ENCODE data around the gene DBNDD1.
"Not testable (repeated sequence)": the region's sequence is repeated elsewhere in the genome, so short reads cannot be mapped to it uniquely, and the experiment has no call there.

The DBNDD1 gene

DNA sequence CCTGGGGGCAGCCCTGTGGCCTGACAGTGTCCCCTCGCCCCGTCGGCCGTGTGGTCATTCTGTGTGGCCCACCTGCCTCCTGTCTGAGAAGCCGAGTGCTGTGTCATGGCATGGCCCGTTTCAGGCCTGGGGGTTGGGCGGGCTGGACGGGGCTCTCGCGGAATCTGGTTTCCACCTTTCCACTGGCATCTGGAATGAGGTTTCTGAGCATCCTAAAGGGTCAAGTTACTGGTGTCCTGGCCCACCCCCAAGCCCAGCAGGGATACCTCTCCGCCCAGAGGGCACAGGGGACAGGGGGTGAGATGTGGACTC lies 7.8 kb downstream of the DBNDD1 start:
- no peak for DNase-seq (ENCODE audit: low read depth in 2 of 2)

GRCh38 chr16:90010676-90011507 lies 8.4 kb downstream of the DBNDD1 start:
- DNase-seq (ENCODE audit: low read depth in 2 of 2) = no peak

GRCh38 chr16:90009172-90009899 lies 9.9 kb downstream of the DBNDD1 start:
- DNase-seq (ENCODE audit: low read depth in 2 of 2) = no peak

GRCh38 chr16:90008708-90009145 lies 10.5 kb downstream of the DBNDD1 start:
- peak; percentile 31 to 34 for DNase-seq (ENCODE audit: low read depth in 2 of 2)

- not testable (repeated sequence) for DNase-seq (ENCODE audit: low read depth in 2 of 2)
Measured at GRCh38 chr16:90007635-90008234, 11.5 kb downstream of the DBNDD1 start.

GRCh38 chr16:90007015-90007414 lies 12.2 kb downstream of the DBNDD1 start:
- no peak for DNase-seq (ENCODE audit: low read depth in 2 of 2)

DNA sequence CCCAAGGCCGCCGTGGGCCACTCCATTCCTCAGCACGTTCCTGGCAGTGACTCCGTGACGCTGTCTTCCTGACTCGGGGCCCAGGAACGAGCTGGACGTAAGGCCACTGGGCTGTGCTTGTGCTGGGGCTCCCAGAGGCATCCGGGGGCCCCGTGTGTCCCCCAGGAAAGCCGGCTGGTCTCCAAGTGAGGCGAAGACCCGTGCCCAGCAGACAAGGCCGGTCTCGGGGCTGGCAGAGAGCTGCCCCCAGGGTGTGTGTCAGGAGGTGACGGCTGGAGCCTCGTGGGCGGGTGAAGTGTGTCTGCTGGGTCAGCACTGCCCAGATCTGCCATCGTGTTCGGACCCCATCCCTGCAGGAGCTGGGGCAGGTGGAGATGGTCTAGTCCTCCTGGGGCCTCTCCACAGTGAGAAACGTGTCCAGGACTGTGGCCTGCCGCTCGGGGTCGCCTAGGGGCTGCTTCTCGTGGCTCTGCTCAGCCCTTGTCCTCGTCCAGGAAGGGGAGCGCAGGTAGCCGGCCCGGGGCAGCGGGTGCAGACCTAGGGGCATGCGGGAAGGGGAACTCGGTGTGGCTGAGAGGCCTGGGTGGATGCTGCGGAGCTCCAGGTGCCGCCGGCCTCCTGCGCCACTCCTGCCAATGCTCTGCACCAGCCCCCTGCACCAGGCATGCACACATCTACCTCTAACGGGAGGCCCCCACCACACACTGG lies 13.1 kb downstream of the DBNDD1 start:
- DNase-seq (ENCODE audit: low read depth in 2 of 2) = no peak

DNA sequence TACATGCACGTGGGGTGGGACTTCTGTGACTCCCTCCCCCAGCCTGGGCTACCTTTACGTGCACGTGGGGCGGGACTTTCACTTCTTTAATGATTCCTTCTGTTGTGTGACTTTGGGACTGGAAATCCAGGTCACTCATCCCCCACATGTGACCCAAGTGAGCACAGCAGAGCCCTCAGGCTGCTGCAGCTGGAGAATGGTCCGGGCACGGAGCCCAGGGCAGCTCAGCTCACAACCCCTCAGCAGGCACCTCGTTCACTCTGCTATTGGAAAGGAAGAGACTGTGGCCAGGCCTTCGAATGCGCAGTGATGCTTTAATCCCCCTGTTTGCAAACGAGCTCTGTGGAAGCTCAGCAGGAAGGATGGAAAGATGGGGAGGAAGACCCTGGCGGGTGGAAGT lies 14.7 kb downstream of the DBNDD1 start:
- no peak for DNase-seq (ENCODE audit: low read depth in 2 of 2)

- DNase-seq (ENCODE audit: low read depth in 2 of 2) = no peak
Measured at GRCh38 chr16:90002759-90003158, 16.5 kb downstream of the DBNDD1 start.

DNA sequence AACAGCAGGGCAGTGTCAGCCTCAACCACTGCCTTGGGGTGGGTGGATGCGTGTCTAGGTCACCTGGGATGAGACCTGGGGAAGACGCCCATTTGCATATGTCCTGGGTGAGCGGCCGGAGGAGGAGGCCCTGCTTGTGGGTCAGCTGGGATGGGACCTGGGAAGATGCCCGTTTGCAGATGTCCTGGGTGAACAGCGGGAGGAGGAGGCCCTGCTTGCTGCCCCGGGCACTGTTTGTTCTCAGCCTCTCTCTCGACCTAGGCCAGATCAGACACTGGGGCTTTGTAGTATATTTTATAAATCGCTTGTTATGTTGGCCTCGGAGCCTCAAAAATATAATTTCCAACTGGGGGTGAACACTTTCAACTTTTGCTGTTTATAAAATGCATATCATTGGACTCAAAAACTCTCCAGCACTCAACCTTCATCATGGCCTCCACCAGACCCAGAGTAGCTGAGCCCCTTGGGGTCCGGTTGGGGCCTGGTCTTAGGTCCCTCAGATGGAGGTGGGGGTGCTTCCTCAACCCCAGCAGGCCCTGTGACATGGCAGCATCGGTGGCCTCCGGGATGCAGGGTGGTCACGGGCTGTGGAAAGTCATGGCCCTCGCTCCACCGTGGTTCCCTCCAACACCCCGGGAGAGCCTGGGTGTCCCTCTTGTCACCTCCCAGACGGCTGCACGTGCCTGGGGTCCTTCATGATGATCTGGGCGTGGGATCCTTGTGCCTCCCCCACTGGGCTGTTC lies 17.3 kb downstream of the DBNDD1 start:
- no peak for DNase-seq (ENCODE audit: low read depth in 2 of 2)

DNA sequence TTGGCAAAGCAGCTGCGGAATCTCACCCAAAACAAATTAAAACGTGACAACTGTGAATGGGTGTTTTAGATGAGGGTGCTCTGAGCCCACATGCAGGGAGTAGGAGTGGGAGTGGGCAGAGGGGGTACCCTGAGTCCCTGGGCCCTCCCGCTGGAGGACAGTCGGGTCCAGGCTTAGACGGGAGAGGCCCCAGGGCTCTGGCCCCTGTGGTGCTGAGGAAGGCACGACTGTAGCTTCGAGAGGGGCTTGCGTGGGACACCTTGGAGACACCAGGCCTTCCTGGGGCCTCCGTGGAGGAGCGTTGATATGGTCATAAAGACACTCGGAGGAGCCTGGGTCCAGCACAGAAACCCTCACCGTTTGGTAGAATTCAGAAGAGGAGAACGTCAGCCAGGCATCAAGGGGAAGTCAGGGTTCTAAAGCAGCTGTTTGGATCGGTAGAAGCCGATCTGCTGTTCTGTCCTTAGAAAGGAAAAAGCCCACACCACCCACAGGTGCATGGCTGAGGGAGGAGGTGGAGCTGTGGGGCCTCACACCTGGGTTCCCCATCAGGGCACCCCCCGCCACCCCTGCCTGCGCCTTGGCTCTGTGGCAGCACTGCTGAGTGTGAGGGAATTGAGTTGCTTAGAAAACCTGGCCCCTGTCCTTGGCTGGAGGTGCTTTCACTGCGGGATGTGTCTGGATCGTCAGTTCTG lies 18.4 kb downstream of the DBNDD1 start:
- no peak for DNase-seq (ENCODE audit: low read depth in 2 of 2)

GRCh38 chr16:89999831-90000574 lies 19.3 kb downstream of the DBNDD1 start:
- DNase-seq (ENCODE audit: low read depth in 2 of 2) = no peak

GRCh38 chr16:89996178-89996489 lies 23.1 kb downstream of the DBNDD1 start:
- no peak for DNase-seq (ENCODE audit: low read depth in 2 of 2)

DNA sequence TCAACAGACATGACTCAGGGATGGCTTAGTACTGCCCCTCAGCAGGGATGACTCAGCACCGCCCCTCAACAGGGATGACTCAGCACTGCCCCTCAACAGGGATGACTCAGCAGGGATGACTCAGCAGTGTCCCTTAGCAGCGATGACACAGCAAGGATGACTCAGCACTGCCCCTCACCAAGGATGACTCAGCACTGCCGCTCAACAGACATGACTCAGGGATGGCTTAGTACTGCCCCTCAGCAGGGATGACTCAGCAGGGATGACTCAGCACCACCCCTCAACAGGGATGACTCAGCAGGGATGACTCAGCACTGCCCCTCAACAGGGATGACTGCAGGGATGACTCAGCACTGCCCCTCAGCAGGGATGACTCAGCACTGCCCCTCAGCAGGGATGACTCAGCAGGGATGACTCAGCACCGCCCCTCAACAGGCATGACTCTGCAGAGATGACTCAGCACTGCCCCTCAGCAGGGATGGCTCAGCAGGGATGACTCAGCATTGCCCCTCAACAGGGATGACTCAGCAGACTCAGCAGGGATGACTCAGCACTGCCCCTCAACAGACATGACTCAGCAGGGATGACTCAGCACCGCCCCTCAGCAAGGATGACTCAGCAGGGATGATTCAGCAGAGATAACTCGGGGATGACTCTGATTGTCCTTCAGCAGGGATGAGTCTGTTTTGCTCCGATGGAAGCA lies 23.6 kb downstream of the DBNDD1 start:
- peak in 1 of 2 donors; percentile 13 for DNase-seq (ENCODE audit: low read depth in 2 of 2)

GRCh38 chr16:89994721-89995474 lies 24.4 kb downstream of the DBNDD1 start:
- DNase-seq (ENCODE audit: low read depth in 2 of 2) = not testable (repeated sequence)

GRCh38 chr16:89994389-89994720 lies 24.9 kb downstream of the DBNDD1 start:
- no peak for DNase-seq (ENCODE audit: low read depth in 2 of 2)

DNA sequence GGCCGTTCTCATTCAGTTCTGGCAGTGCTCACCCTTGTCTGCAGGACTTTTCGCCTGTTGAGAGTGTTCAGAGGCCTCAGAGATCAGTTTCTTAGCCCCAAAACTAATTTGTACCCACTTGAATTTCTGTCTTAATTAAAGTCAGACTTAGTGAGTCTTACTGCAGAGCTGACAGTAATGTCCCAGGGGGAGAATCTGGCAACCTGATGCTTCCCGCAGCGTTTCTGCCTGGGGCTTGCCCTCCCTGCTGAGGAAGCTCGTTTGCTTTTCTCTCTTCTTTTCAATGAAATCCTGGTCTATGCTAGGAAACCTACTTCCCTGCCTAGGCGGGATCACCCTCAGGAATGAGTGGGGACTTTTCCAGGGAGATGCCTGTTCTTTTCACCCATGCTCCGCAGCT lies 25.3 kb downstream of the DBNDD1 start:
- no peak for DNase-seq (ENCODE audit: low read depth in 2 of 2)

- DNase-seq (ENCODE audit: low read depth in 2 of 2) = no peak
Measured at GRCh38 chr16:89993377-89993776, 25.9 kb downstream of the DBNDD1 start.

DNA sequence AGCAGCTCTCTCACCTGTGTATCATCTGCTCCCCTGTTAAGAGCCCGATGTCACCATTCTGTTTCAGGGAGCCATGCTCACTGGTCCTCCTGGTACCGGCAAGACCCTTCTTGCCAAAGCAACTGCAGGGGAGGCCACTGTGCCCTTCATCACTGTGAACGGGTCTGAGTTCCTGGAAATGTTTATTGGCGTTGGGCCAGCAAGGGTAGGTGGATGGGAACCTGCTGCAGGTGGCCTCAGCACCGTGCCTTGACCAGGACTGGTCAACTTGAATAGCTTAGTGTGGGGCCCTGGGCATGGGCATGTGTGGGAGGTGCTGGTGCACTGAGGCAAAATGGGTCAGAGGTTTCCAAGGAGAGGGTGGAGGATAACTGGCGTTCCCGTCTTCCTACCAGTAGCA lies 28.5 kb downstream of the DBNDD1 start:
- no peak for DNase-seq (ENCODE audit: low read depth in 2 of 2)

All from stimulated activated CD8-positive, alpha-beta memory T cell treated with anti-CD3 and anti-CD28 coated beads, Interleukin-7, amount 100 ng/mL, for 1 hour (primary cell).